GM12864 (cell line): ENCODE results near the gene UNC13C.

Experiments used
- DNase-seq: peaks from one replicate; pipeline ENCODE4 v3.0.0-alpha.2; 2011; ENCODE audit warnings: low read depth
- H3K4me3 ChIP-seq: 2 replicates; pipeline ENCODE4 v1.5.1; 2011; ENCODE audit warnings: mild to moderate bottlenecking, low read depth, low read length, control low read depth
- CTCF ChIP-seq: IDR thresholded peaks from 2 replicates; pipeline ENCODE4 v1.5.1; 2011; ENCODE audit warnings: low read depth, mild to moderate bottlenecking, moderate library complexity, low read length, control low read depth, inconsistent platforms; ENCODE audit errors: missing control alignments

UNC13C gene

GRCh38 chr15:54660356-54660755 lies 682.1 kb downstream of the UNC13C start:
- no peak for DNase-seq
- TF ChIP-seq CTCF, result no peak
- H3K4me3 ChIP-seq, result no peak overlapping the region

GRCh38 chr15:54675241-54675640 lies 697.0 kb downstream of the UNC13C start:
- H3K4me3 ChIP-seq, result no peak overlapping the region
- DNase-seq, result no peak
- no peak for TF ChIP-seq CTCF

- H3K4me3 ChIP-seq, result no peak overlapping the region
- no peak for TF ChIP-seq CTCF
- DNase-seq, result peak; percentile 3
These were observed 703.3 kb downstream of the UNC13C start for GRCh38 chr15:54681584-54681983.
